Measurements from ENCODE around the gene MYH1.

MYH1 gene

GRCh38 chr17:10482252-10482651 lies 36.1 kb downstream of the MYH1 start:
- DNase-seq (ENCODE audit: low spot score), result no peak

- DNase-seq (ENCODE audit: low spot score), result no peak
These were observed 40.6 kb downstream of the MYH1 start for GRCh38 chr17:10477701-10478100.

- no peak for DNase-seq (ENCODE audit: low spot score)
These were observed 43.8 kb downstream of the MYH1 start for GRCh38 chr17:10474536-10474935.

GRCh38 chr17:10471858-10472257 lies 46.5 kb downstream of the MYH1 start:
- DNase-seq (ENCODE audit: low spot score), result no peak

- no peak for DNase-seq (ENCODE audit: low spot score)
These were observed 48.9 kb downstream of the MYH1 start, which contains the start of gene MYH4 for GRCh38 chr17:10469459-10469858. Gene MYH4 (minus strand): TSS chr17:10469559. CDS start chr17:10466745, 2,814 bp downstream.

GRCh38 chr17:10463402-10463801 lies 54.9 kb downstream of the MYH1 start:
- DNase-seq (ENCODE audit: low spot score), result no peak

GRCh38 chr17:10460062-10460461 lies 58.3 kb downstream of the MYH1 start:
- DNase-seq (ENCODE audit: low spot score), result no peak

GRCh38 chr17:10458701-10459100 lies 59.6 kb downstream of the MYH1 start:
- no peak for DNase-seq (ENCODE audit: low spot score)

GRCh38 chr17:10457952-10458351 lies 60.4 kb downstream of the MYH1 start:
- DNase-seq (ENCODE audit: low spot score), result no peak

GRCh38 chr17:10447026-10447931 lies 71.1 kb downstream of the MYH1 start:
- DNase-seq (ENCODE audit: low spot score), result no peak

All from germinal center (tissue), 1 donor.